GM18507 (cell line): Measurements from ENCODE around the gene NOC4L.
"Not testable (repeated sequence)": the region's sequence is repeated elsewhere in the genome, so short reads cannot be mapped to it uniquely, and the experiment has no call there.

Experiments used
- DNase-seq: peaks from one replicate; pipeline ENCODE4 v3.0.0; 2011; ENCODE audit warnings: low read depth; ENCODE audit not compliant: insufficient read length; ENCODE audit errors: extremely low spot score
- FAIRE-seq: peaks from 2 replicates; lab custom pipeline; 2011; peaks lifted over from hg19 to GRCh38; lab: Jason Lieb, UNC

The NOC4L gene

GRCh38 chr12:132188916-132189325 is 44.7 kb downstream of the NOC4L start:
- DNase-seq: no peak
- no peak for FAIRE-seq

GRCh38 chr12:132189378-132190011 is 45.2 kb downstream of the NOC4L start:
- DNase-seq (peak; percentile 92), FAIRE-seq (peak; percentile 90)

GRCh38 chr12:132190012-132190755 is 45.9 kb downstream of the NOC4L start:
- FAIRE-seq: no peak
- DNase-seq: no peak

- FAIRE-seq (no peak), DNase-seq (no peak)
These were observed 46.7 kb downstream of the NOC4L start for GRCh38 chr12:132190834-132191500.

- DNase-seq (no peak), FAIRE-seq (no peak)
These were observed 47.7 kb downstream of the NOC4L start for GRCh38 chr12:132191715-132192553.

GRCh38 chr12:132194056-132194455 is 49.8 kb downstream of the NOC4L start:
- FAIRE-seq: no peak
- DNase-seq: no peak

GRCh38 chr12:132194556-132194955 is 50.3 kb downstream of the NOC4L start:
- DNase-seq (no peak), FAIRE-seq (no peak)

GRCh38 chr12:132195242-132195641 is 51.0 kb downstream of the NOC4L start:
- FAIRE-seq, DNase-seq: not testable (repeated sequence)

- FAIRE-seq: no peak
- no peak for DNase-seq
These were observed 52.0 kb downstream of the NOC4L start for GRCh38 chr12:132196038-132196872.

- FAIRE-seq (no peak), DNase-seq (no peak)
These were observed 52.7 kb downstream of the NOC4L start for GRCh38 chr12:132196873-132197390.

- no peak for FAIRE-seq
- no peak for DNase-seq
These were observed 53.5 kb downstream of the NOC4L start for GRCh38 chr12:132197581-132198354.

GRCh38 chr12:132199101-132199500 is 54.8 kb downstream of the NOC4L start:
- FAIRE-seq (no peak), DNase-seq (no peak)

- no peak for FAIRE-seq
- DNase-seq: no peak
These were observed 55.5 kb downstream of the NOC4L start for GRCh38 chr12:132199526-132200319.

GRCh38 chr12:132200800-132201199 is 56.5 kb downstream of the NOC4L start:
- no peak for FAIRE-seq
- DNase-seq: no peak

- DNase-seq: no peak
- FAIRE-seq: no peak
These were observed 57.3 kb downstream of the NOC4L start for GRCh38 chr12:132201391-132202120.
